Activated CD4-positive, alpha-beta memory T cell treated with anti-CD3 and anti-CD28 coated beads, Interleukin-2, amount 10 ng/mL, durations not matched to agents 7 days and 5 days (primary cell): ENCODE measurements around the gene TM9SF4. TPM values are rescaled to one million over a fixed set of nuclear protein-coding genes. Genes with fewer than 3 reads are reported as not detected.
A peak's percentile ranks its signal among the peaks of the same experiment; 100 is the strongest.

Experiments
- CTCF ChIA-PET: fragments of 350-600 bp; sonication (Branson Sonifier 250); formaldehyde crosslinking; loops from one replicate; lab custom pipeline; 2021; ENCODE audit warnings: antibody characterized with exemption, inconsistent platforms; lab: Charles Lee
- POLR2A ChIA-PET: fragments of 350-600 bp; sonication (Branson Sonifier 250); formaldehyde crosslinking; loops from one replicate; lab custom pipeline; 2021; ENCODE audit warnings: antibody characterized with exemption; lab: Charles Lee
- DNase-seq: peaks from one replicate; pipeline ENCODE4 v3.0.0-alpha.2; 2020
- H3K27ac Mint-ChIP-seq: one replicate; pipeline ENCODE4 v1.8.0; 2021; ENCODE audit warnings: mild to moderate bottlenecking, mixed read lengths
- H3K27me3 Mint-ChIP-seq: one replicate; pipeline ENCODE4 v1.8.0; 2021; ENCODE audit warnings: mixed read lengths
- H3K36me3 Mint-ChIP-seq: one replicate; pipeline ENCODE4 v1.8.0; 2021; ENCODE audit warnings: low read depth, mixed read lengths
- H3K4me1 Mint-ChIP-seq: one replicate; pipeline ENCODE4 v1.8.0; 2021; ENCODE audit warnings: mixed read lengths
- H3K4me3 Mint-ChIP-seq: one replicate; pipeline ENCODE4 v1.8.0; 2021; ENCODE audit warnings: mild to moderate bottlenecking, mixed read lengths
- H3K9me3 Mint-ChIP-seq: one replicate; pipeline ENCODE4 v1.8.0; 2021; ENCODE audit warnings: mixed read lengths
- total RNA-seq, 2 experiments: library from RNA; stranded (reverse); gene quantifications; one replicate each; pipeline ENCODE4 v1.2.3, GENCODE V29; 2021

Gene TM9SF4
- total RNA-seq: 10 to 100 TPM; 37.6 to 38.6 TPM

- DNase-seq: peak; percentile 89
- peak within 1 kb of the TSS; percentile 99 for H3K27ac Mint-ChIP-seq
- POLR2A ChIA-PET: interaction anchor here (0.6 to 1.8 kb wide), 10 partner anchors 9 to 563 kb away, joined by 3 to 9 read pairs (median 3); partner anchors contain the start of gene PLAGL2
- H3K9me3 Mint-ChIP-seq: peaks cover 2% of the 10 kb centered on the region
- H3K4me3 Mint-ChIP-seq: peak within 1 kb of the TSS; percentile 99
- H3K36me3 Mint-ChIP-seq: peaks cover 10% of the 10 kb centered on the region
- peaks cover 36% of the 10 kb centered on the region for H3K4me1 Mint-ChIP-seq
- peaks cover 4% of the 10 kb centered on the region for H3K27me3 Mint-ChIP-seq
- CTCF ChIA-PET: interaction anchor here (0.6 to 1.0 kb wide), 4 partner anchors 18 to 167 kb away, joined by 3 to 4 read pairs (median 4); partner anchors contain the start of genes KIF3B and PDRG1
These were observed at the start of gene TM9SF4 for GRCh38 chr20:32109392-32110172. Gene TM9SF4 (plus strand): TSS chr20:32109714. CDS start chr20:32109741, 27 bp downstream.

GRCh38 chr20:32062776-32063170, 46.7 kb upstream of the TM9SF4 start:
- CTCF ChIA-PET: interaction anchor here (1.2 kb wide), 1 partner anchor 45 kb away, joined by 3 read pairs; no protein-coding TSS in a partner anchor
- Mint-ChIP-seq H3K9me3 (no peaks in the 10 kb centered on the region), H3K4me3 (no peak overlapping the region), H3K4me1 (peaks cover 10% of the 10 kb centered on the region), H3K27me3 (peaks cover 34% of the 10 kb centered on the region), H3K36me3 (no peaks in the 10 kb centered on the region), H3K27ac (no peak overlapping the region)
- POLR2A ChIA-PET: interaction anchor here (0.8 kb wide), 1 partner anchor 14 kb away, joined by 3 read pairs; no protein-coding TSS in a partner anchor
- DNase-seq: no peak

- Mint-ChIP-seq H3K27me3 (peaks cover 31% of the 10 kb centered on the region), H3K27ac (no peak overlapping the region), H3K4me3 (no peak overlapping the region), H3K36me3 (no peaks in the 10 kb centered on the region), H3K9me3 (no peaks in the 10 kb centered on the region), H3K4me1 (peaks cover 10% of the 10 kb centered on the region)
- ChIA-PET CTCF (interaction anchor here (1.2 kb wide), 1 partner anchor 46 kb away, joined by 3 read pairs; no protein-coding TSS in a partner anchor), POLR2A (no interaction called here)
- DNase-seq: no peak
These were observed 45.8 kb upstream of the TM9SF4 start for GRCh38 chr20:32063695-32064094.

GRCh38 chr20:32064667-32065066, 44.8 kb upstream of the TM9SF4 start:
- peaks cover 18% of the 10 kb centered on the region for H3K4me1 Mint-ChIP-seq
- CTCF ChIA-PET: no interaction called here
- POLR2A ChIA-PET: no interaction called here
- no peaks in the 10 kb centered on the region for H3K9me3 Mint-ChIP-seq
- no peak for DNase-seq
- no peak overlapping the region for H3K27ac Mint-ChIP-seq
- no peak overlapping the region for H3K4me3 Mint-ChIP-seq
- peaks cover 24% of the 10 kb centered on the region for H3K27me3 Mint-ChIP-seq
- no peaks in the 10 kb centered on the region for H3K36me3 Mint-ChIP-seq

GRCh38 chr20:32067234-32067821, 42.2 kb upstream of the TM9SF4 start:
- CTCF ChIA-PET: interaction anchor here (0.8 to 1.2 kb wide), 2 partner anchors 24 to 116 kb away, joined by 3 to 4 read pairs; no protein-coding TSS in a partner anchor
- DNase-seq: no peak
- Mint-ChIP-seq H3K27ac (no peak overlapping the region), H3K9me3 (no peaks in the 10 kb centered on the region), H3K27me3 (peaks cover 9% of the 10 kb centered on the region), H3K4me1 (peaks cover 27% of the 10 kb centered on the region), H3K36me3 (no peaks in the 10 kb centered on the region), H3K4me3 (no peak overlapping the region)
- POLR2A ChIA-PET: no interaction called here

GRCh38 chr20:32068174-32068573, 41.3 kb upstream of the TM9SF4 start:
- no peak for DNase-seq
- CTCF ChIA-PET: no interaction called here
- Mint-ChIP-seq H3K4me1 (peaks cover 21% of the 10 kb centered on the region), H3K4me3 (no peak overlapping the region), H3K27me3 (peaks cover 6% of the 10 kb centered on the region), H3K27ac (no peak overlapping the region), H3K36me3 (no peaks in the 10 kb centered on the region), H3K9me3 (no peaks in the 10 kb centered on the region)
- POLR2A ChIA-PET: no interaction called here

- CTCF ChIA-PET: no interaction called here
- POLR2A ChIA-PET: no interaction called here
- no peak for DNase-seq
- no peak overlapping the region for H3K27ac Mint-ChIP-seq
- H3K9me3 Mint-ChIP-seq: no peaks in the 10 kb centered on the region
- H3K36me3 Mint-ChIP-seq: no peaks in the 10 kb centered on the region
- H3K4me1 Mint-ChIP-seq: peaks cover 21% of the 10 kb centered on the region
- no peak overlapping the region for H3K4me3 Mint-ChIP-seq
- H3K27me3 Mint-ChIP-seq: peaks cover 6% of the 10 kb centered on the region
These were observed 39.8 kb upstream of the TM9SF4 start for GRCh38 chr20:32069711-32070110.

- DNase-seq: no peak
- H3K9me3 Mint-ChIP-seq: no peaks in the 10 kb centered on the region
- no peak overlapping the region for H3K4me3 Mint-ChIP-seq
- no peak overlapping the region for H3K27ac Mint-ChIP-seq
- peaks cover 6% of the 10 kb centered on the region for H3K27me3 Mint-ChIP-seq
- H3K36me3 Mint-ChIP-seq: no peaks in the 10 kb centered on the region
- H3K4me1 Mint-ChIP-seq: peaks cover 21% of the 10 kb centered on the region
- ChIA-PET CTCF (no interaction called here), POLR2A (no interaction called here)
These were observed 39.2 kb upstream of the TM9SF4 start for GRCh38 chr20:32070282-32070681.

- ChIA-PET CTCF (no interaction called here), POLR2A (no interaction called here)
- Mint-ChIP-seq H3K9me3 (no peaks in the 10 kb centered on the region), H3K4me3 (no peak overlapping the region), H3K36me3 (no peaks in the 10 kb centered on the region), H3K27me3 (peaks cover 9% of the 10 kb centered on the region), H3K27ac (no peak overlapping the region), H3K4me1 (peaks cover 21% of the 10 kb centered on the region)
- DNase-seq: no peak
These were observed 38.8 kb upstream of the TM9SF4 start for GRCh38 chr20:32070690-32071213.

GRCh38 chr20:32071395-32072167, 37.9 kb upstream of the TM9SF4 start:
- Mint-ChIP-seq H3K27me3 (peaks cover 9% of the 10 kb centered on the region), H3K4me1 (peaks cover 21% of the 10 kb centered on the region), H3K4me3 (no peak overlapping the region), H3K27ac (no peak overlapping the region), H3K9me3 (no peaks in the 10 kb centered on the region), H3K36me3 (no peaks in the 10 kb centered on the region)
- CTCF ChIA-PET: interaction anchor here (0.7 kb wide), 1 partner anchor 225 kb away, joined by 3 read pairs; no protein-coding TSS in a partner anchor
- POLR2A ChIA-PET: no interaction called here
- DNase-seq: no peak

GRCh38 chr20:32072168-32072750, 37.3 kb upstream of the TM9SF4 start:
- H3K27ac Mint-ChIP-seq: no peak overlapping the region
- H3K4me1 Mint-ChIP-seq: peaks cover 21% of the 10 kb centered on the region
- POLR2A ChIA-PET: no interaction called here
- no peak for DNase-seq
- no peaks in the 10 kb centered on the region for H3K9me3 Mint-ChIP-seq
- no peaks in the 10 kb centered on the region for H3K36me3 Mint-ChIP-seq
- H3K27me3 Mint-ChIP-seq: peaks cover 7% of the 10 kb centered on the region
- CTCF ChIA-PET: no interaction called here
- no peak overlapping the region for H3K4me3 Mint-ChIP-seq

- Mint-ChIP-seq H3K4me3 (no peak overlapping the region), H3K36me3 (no peaks in the 10 kb centered on the region), H3K4me1 (peaks cover 2% of the 10 kb centered on the region), H3K27me3 (peaks cover 3% of the 10 kb centered on the region), H3K27ac (no peak overlapping the region), H3K9me3 (no peaks in the 10 kb centered on the region)
- POLR2A ChIA-PET: no interaction called here
- CTCF ChIA-PET: no interaction called here
- DNase-seq: no peak
These were observed 34.0 kb upstream of the TM9SF4 start for GRCh38 chr20:32075534-32075933.
